ENCODE results near the gene TFPI. TPM values are rescaled to one million over a fixed set of nuclear protein-coding genes. Genes with fewer than 3 reads are reported as not detected.

TFPI gene
- total and polyA plus RNA-seq, 2 of the 8 experiments (the other 6 are each of a cell fraction or from before 2014, with no cell fraction given), result 2.0 to 7.1 TPM

DNA sequence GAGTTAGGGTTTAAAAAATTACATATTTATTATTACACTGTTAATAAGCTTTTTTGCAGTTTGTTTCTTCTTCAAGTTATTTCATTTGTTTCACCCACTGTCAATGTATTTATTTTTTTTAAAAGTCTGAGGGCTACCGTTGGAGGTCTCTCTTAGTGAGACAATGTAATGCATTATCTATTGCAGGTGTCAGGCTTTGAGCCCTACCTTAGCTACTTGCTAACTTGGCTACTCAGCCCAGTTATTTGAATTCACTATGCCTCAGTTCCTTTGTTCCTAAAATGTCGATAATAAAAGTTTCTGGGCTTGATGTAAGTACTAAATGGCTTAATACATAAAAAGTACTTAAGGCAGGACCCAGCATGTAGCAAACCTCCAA, 458 bp upstream of the TFPI start:
- no peaks in the 10 kb centered on the region for H3K79me2 ChIP-seq (ENCODE audit: control insufficient read depth in 1 of 2, insufficient read depth in 2 of 2, low read length in 2 of 2)
- H3K23me2 ChIP-seq (ENCODE audit: low read depth, low read length), result no peaks in the 10 kb centered on the region
- no peaks in the 10 kb centered on the region for H3K27me3 ChIP-seq (replicated peaks in 1 of 4; ENCODE audit: control insufficient read depth in 3 of 4, extremely low read depth in 1 of 4, insufficient read depth in 3 of 4, low read length in 3 of 4)
- H3K4ac ChIP-seq (replicated peaks; ENCODE audit: insufficient read length, low read depth, low read length), result no peak overlapping the region
- H4K8ac ChIP-seq (ENCODE audit: extremely low read depth, insufficient read depth, low read length), result no peak overlapping the region
- peaks cover 0 to 7% (median 0%) of the 10 kb centered on the region in 4 experiments; a peak in 1 of 8 replicates for H3K36me3 ChIP-seq (ENCODE audit: control insufficient read depth in 2 of 4, insufficient read depth in 4 of 4, low read length in 3 of 4)
- H2BK12ac ChIP-seq (ENCODE audit: low read depth, low read length), result no peak overlapping the region
- H3K18ac ChIP-seq (ENCODE audit: extremely low read depth, low read length), result no peak overlapping the region
- no peak overlapping the region for H4K91ac ChIP-seq (replicated peaks; ENCODE audit: insufficient read length, low read length)
- no peak overlapping the region for H3K14ac ChIP-seq (ENCODE audit: insufficient read length)
- no peak overlapping the region for H2BK5ac ChIP-seq (ENCODE audit: low read depth, low read length)
- H4K5ac ChIP-seq (ENCODE audit: insufficient read length, low read depth, low read length), result no peak overlapping the region
- no peak for TF ChIP-seq RBBP5 (IDR thresholded peaks at IDR 0.05; ENCODE audit: borderline replicate concordance, low read depth, low read length)
- no peak for TF ChIP-seq CHD2 (IDR thresholded peaks at IDR 0.05; ENCODE audit: low read length)
- no peak for TF ChIP-seq JUN (IDR thresholded peaks at IDR 0.05; ENCODE audit: low read depth, low read length)
- no peak for TF ChIP-seq JUND (IDR thresholded peaks at IDR 0.05; ENCODE audit: low read length)
- TF ChIP-seq EZH2 (IDR thresholded peaks at IDR 0.05; ENCODE audit: low read depth, low read length, severe bottlenecking), result no peak
- no peak for TF ChIP-seq BCL11A (IDR thresholded peaks at IDR 0.05; ENCODE audit: low read depth in 2 of 2, low read length in 2 of 2)
- no peak overlapping the region for H2BK20ac ChIP-seq (ENCODE audit: low read length)
- H3K23ac ChIP-seq (ENCODE audit: insufficient read length), result no peak overlapping the region
- 91% methylated on average over 2 of the region's 2 CpGs; no CpG with 5 or more reads in 1 of the 2 experiments for WGBS, 2 experiments (ENCODE audit: extremely low coverage in 1 of 2, insufficient coverage in 1 of 2, insufficient read length in 1 of 2, insufficient replicate concordance in 2 of 2, low coverage in 1 of 2, low lambda C conversion rate in 2 of 2, missing lambda C conversion rate in 1 of 2)
- POLR2A ChIA-PET (ENCODE audit: partially characterized antibody), result interaction anchor here (1.3 to 1.4 kb wide), 3 partner anchors 9 to 14 kb away, joined by 3 to 6 read pairs (median 4); no protein-coding TSS in a partner anchor
- no peak overlapping the region for H3K56ac ChIP-seq (replicated peaks; ENCODE audit: insufficient read length, low read depth, low read length)
- CTCF ChIA-PET (ENCODE audit: partially characterized antibody), result interaction anchor here (0.8 to 2.5 kb wide), 4 partner anchors 22 to 55 kb away, joined by 3 to 9 read pairs (median 4); no protein-coding TSS in a partner anchor
- no peaks in the 10 kb centered on the region for H4K20me1 ChIP-seq (replicated peaks in 1 of 2; ENCODE audit: control insufficient read depth in 1 of 2, insufficient read depth in 2 of 2, low read length in 2 of 2)
- no peak overlapping the region for H2AFZ ChIP-seq (ENCODE audit: low read length)
- H2BK15ac ChIP-seq (ENCODE audit: low read length), result no peak overlapping the region
- no peak overlapping the region for H2BK120ac ChIP-seq (replicated peaks; ENCODE audit: low read depth, low read length)
- no peak overlapping the region for H3K9ac ChIP-seq (replicated peaks in 1 of 4; ENCODE audit: extremely low read depth in 1 of 4, low read depth in 3 of 4, low read length in 3 of 4)
- no peak overlapping the region for H2AK5ac ChIP-seq (ENCODE audit: low read depth, low read length)
- H3K79me1 ChIP-seq (ENCODE audit: low read depth, low read length), result no peaks in the 10 kb centered on the region
- no peaks in the 10 kb centered on the region; a peak in 1 of 7 replicates for H3K4me1 ChIP-seq (replicated peaks in 1 of 4; ENCODE audit: control insufficient read depth in 3 of 4, insufficient read depth in 4 of 4, low read length in 3 of 4)
- no peak for FAIRE-seq
- H3K9me3 ChIP-seq (ENCODE audit: insufficient read depth in 2 of 2, low read depth in 1 of 2, low read length in 1 of 2), result peaks cover 2 to 14% of the 10 kb centered on the region in 2 experiments; a peak in 3 of 4 replicates
- no peak for DNase-seq (ENCODE audit: low read depth in 1 of 2, low spot score in 2 of 2)
- no peak overlapping the region for H3K4me2 ChIP-seq (ENCODE audit: insufficient read depth in 1 of 2, low read depth in 2 of 2, low read length in 2 of 2)
- H3K27ac ChIP-seq (ENCODE audit: low read depth, low read length), result no peak overlapping the region
- no peak overlapping the region for H3K4me3 ChIP-seq (ENCODE audit: extremely low read depth in 1 of 4, insufficient read depth in 2 of 4, low read depth in 3 of 4, low read length in 4 of 4)
